HG02610 (cell line): ENCODE data around the gene KDM2A.

ENCODE experiments used
- ATAC-seq: cut with Tn5 transposase; IDR thresholded peaks from one replicate; pipeline ENCODE4 v1.9.1; 2021; ENCODE audit warnings: mild to moderate bottlenecking, moderate library complexity; ENCODE audit not compliant: unreplicated experiment

Gene KDM2A

DNA sequence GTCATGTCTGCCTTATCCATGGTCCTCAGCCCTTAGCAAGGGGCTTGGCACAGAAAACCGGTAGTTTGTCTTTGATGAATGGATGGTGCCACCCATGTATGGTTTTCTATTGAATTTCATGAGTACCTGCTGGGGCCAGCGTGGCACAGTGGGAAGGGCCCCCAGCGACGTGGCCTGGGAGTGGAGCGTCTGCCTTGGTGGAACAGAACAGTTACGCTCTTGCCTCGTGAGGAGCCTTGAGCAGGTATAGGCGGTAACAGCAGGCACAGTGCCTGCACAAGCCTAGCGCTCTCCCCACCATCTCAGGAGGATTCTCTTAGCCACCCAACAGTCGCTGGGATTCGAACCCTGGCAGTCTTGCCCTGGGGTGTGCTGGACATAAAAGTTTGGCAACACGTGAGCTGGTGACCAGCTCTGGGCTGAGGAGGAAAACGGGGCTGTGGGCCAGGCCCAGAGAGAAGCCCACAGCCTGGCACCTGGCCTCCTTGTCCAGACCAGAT is 181.2 kb downstream of the KDM2A start:
- ATAC-seq = no peak

DNA sequence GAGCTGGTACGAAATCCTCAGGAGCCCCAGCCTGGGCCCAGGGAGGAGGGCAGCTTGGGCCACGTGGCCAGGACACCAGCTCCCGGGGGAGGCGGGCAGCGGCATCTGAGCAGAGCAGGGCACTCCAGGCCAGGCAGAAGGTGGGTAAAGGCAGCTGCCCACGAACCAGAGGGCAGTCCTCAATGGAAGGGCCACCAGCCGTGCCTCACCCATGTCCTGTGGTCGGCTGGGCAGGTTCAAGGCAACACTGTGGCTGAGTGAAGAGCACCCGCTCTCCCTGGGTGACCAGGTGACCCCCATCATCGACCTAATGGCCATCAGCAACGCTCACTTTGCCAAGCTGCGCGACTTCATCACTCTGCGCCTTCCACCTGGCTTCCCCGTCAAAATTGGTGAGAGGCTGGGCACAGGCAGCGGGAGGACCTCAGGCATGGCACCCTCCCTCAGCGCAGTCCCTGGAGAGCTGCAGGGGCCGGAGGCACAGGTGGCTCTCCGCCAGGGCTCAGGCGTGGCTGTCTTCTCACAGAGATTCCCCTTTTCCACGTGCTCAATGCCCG is 181.8 kb downstream of the KDM2A start:
- no peak for ATAC-seq

DNA sequence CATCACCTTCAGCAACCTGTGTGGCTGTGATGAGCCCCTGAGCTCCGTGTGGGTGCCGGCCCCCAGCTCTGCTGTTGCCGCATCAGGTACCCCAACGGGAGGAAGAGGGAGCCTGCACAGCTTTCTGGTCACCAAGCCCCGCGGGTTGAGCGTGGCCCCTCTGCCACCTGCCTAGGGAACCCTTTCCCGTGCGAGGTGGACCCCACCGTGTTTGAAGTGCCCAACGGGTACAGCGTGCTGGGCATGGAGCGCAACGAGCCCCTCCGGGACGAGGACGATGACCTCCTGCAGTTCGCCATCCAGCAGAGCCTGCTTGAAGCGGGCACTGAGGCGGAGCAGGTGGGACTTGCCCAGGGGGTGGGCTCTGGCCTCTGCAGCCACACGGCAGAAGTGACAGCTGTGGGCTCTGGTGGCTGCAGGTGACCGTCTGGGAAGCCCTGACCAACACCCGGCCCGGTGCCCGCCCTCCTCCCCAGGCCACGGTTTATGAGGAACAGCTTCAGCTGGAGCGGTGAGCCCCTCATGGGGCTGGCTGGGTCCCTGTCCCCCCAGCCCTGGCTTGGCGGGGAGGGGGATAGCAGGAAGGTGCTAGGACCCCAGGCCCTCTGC is 182.4 kb downstream of the KDM2A start:
- ATAC-seq = no peak

DNA sequence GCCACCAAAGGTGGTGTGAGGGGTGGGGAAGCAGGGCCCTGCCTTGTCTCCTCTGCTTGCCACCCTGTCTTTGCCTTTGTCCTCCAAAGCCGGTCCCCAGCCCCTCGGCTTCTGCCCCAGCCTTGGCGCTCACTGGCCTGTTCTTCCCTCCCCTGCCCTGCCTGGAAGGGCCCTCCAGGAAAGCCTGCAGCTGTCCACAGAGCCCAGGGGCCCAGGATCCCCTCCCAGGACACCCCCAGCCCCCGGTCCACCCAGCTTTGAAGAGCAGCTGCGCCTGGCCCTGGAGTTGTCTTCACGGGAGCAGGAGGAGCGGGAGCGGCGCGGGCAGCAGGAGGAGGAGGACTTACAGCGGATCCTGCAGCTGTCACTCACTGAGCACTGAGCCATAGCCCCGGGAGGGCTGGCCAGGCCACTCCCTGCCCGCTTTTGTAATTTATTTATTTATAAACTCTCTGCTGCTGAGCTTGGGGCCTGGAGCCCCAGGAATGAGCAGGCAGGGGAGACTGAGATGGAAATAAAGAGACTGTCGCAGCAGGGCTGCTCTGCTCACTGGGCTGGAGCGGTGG is 183.0 kb downstream of the KDM2A start:
- ATAC-seq = no peak

DNA sequence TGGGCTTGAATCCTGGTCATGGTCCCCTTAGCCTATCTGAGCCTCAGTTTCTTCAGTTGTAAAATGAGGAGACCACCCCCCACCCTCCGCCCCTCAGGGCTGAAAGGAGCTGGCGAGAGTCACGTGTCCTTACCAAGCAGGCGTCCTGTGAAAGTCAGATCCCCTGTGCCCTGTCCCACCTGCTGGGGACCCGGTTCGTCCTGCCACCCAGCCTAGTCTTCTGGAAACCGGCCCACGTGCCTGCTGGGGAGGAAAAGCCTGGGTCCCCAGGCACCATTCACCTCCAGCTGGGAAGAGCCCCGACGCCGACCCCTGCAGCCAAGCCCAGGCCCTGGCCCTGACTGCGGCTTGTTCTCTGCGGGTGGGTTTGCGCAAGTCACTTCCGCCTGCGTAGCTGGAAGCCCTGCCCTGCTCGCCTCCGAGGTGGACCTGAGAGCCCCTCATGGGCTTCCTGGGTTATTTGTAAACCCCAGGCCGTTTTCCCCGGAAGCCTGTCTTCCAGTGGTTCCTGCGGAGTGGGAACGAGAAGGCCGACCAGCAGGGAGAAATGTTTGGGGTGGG is 183.6 kb downstream of the KDM2A start:
- ATAC-seq = no peak

DNA sequence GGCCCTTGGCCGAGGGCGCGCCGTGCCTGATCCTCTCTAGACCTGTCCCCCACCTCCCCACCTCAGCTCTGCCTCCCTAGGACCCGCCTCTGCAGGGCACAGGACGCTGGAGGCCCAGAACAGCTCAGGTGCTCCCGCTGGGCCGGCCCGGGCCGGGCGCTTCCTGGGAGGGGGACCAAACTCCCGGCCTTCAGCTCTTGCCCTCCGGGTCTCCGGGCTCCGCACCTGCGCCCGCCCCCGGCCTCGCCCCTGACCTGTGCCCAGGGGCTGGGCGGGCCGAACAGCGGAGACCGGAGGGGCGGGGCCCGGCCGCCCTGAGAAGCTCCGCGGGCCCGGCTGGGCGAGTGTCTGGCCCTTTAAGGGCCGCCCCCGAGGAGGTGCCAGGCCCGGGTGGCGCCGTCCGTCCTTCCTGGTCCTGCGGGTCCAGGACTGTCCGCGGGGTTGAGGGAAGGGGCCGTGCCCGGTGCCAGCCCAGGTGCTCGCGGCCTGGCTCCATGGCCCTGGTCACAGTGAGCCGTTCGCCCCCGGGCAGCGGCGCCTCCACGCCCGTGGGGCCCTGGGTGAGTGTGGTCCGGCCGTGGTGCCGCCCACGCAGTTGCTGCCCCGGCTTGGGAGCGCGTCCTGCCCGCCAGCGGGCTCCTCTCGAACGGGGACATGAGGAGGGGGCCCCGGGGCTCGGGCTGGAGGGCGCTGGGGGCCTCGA is 184.2 kb downstream of the KDM2A start, which contains the start of gene SSH3:
SSH3 (plus strand) TSS at position 399 of the 703 bp plus-strand sequence; CDS start at position 495, 96 bp downstream.
- ATAC-seq = peak; percentile 49

DNA sequence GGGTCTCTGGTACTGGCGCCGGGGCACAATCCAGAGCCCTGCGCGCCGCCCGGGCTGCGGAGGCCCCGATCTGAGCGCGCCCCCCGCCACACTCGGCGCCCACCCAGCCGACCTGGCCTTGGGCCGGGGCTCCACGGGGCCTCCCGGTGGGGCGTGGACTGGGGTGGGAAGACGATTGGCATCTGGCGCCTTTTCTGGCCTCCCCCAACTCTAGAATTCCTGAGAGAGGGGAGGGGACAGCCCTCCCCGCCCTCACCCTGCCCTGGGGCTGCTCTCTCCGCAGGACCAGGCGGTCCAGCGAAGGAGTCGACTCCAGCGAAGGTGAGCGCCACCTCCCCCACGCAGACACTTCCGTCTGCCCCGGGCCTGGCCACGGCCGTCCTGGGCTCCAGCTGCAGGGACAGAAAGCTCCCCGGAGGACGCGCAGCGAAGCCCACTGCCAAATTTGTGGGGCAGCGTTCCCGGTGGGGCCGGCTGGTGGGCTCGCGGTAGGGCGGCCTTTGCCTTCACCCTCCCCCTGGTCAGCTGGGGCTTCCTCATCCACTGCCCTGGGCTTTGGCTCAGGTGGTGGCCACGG is 184.9 kb downstream of the KDM2A start:
- ATAC-seq = no peak

DNA sequence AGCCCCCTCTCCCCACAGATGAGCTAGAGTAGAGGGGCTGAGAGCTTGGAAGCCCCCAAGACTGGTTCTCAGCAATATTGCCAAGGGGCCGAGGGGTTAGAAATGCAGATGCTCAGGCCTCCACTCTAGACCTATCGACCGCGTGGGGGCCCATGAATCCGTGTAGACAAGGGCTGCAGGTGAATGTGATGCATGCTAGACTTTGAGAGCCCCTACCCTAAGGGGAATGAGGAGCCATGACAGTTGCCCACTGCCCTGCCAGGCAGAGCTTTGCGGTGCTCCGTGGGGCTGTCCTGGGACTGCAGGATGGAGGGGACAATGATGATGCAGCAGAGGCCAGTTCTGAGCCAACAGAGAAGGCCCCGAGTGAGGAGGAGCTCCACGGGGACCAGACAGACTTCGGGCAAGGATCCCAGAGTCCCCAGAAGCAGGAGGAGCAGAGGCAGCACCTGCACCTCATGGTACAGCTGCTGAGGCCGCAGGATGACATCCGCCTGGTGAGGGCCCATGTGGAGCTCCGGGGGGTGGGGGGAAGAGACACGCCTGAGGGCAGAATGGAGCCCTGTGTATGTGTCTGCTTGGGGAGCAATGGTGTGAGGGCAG is 185.5 kb downstream of the KDM2A start:
- ATAC-seq = no peak

DNA sequence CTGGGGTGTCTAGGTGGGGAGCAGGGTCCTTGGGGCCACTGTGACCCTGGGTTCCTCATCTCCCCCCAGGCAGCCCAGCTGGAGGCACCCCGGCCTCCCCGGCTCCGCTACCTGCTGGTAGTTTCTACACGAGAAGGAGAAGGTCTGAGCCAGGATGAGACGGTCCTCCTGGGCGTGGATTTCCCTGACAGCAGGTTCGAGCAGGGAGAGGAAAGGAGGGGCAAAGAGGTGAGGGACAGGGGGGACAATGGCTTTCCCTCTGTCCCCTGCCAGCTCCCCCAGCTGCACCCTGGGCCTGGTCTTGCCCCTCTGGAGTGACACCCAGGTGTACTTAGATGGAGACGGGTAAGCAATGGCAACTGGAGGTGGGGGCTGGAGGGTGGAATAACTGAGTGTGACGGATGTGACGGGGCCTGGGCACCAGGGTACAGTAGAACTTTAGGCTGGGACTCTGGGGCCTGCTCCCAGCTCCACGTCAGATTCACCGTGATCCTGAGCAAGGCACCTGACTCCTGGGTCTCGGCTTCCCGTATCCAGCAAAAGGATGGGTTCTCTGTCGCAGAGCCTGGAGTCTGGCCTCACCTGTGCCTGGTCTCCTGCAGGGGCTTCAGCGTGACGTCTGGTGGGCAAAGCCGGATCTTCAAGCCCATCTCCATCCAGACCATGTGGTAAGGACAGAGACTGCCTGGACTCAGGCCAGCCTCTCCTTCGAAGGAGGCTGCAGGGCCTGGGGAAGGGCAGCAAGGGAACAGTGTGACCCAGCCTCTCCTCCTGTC is 187.9 kb downstream of the KDM2A start:
- no peak for ATAC-seq

DNA sequence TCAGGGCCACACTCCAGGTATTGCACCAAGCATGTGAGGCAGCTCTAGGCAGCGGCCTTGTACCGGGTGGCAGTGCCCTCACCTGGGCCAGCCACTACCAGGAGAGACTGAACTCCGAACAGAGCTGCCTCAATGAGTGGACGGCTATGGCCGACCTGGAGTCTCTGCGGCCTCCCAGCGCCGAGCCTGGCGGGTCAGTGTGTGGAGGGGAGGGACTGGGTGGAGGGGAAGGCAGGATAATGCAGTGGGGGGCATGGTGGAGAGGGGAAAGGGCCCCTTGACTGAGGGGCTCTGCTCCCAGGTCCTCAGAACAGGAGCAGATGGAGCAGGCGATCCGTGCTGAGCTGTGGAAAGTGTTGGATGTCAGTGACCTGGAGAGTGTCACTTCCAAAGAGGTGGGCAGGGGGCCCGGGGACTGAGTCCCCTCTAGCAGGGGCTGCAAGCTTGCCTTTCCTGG is 188.5 kb downstream of the KDM2A start:
- no peak for ATAC-seq
